ENCODE data around the gene SSBP3. TPM values are rescaled to one million over a fixed set of nuclear protein-coding genes. Genes with fewer than 3 reads are reported as not detected.

SSBP3 gene
- total RNA-seq, 1 donor from 2014 or later: 70.7 TPM

GRCh38 chr1:54221867-54222484, 184.2 kb downstream of the SSBP3 start:
- no peak for DNase-seq (ENCODE audit: extremely low spot score in 2 of 2)
- no peak overlapping the region for H3K4me3 ChIP-seq
- peaks cover 0 to 26% of the 10 kb centered on the region in 2 donors for H3K36me3 ChIP-seq
- intact Hi-C loops (cut with DNase I): no loop called here
- H3K4me1 ChIP-seq: peaks cover 26% of the 10 kb centered on the region
- TF ChIP-seq POLR2AphosphoS5 (IDR thresholded peaks at IDR 0.05; ENCODE audit: insufficient read depth in 1 of 2, low read depth in 1 of 2): no peak
- no peak for TF ChIP-seq CTCF (IDR thresholded peaks at IDR 0.05)
- TF ChIP-seq POLR2A (IDR thresholded peaks at IDR 0.05): no peak
- H3K27ac ChIP-seq: no peak overlapping the region
- no peaks in the 10 kb centered on the region for H3K27me3 ChIP-seq
- no peaks in the 10 kb centered on the region for H3K9me3 ChIP-seq

GRCh38 chr1:54221113-54221834, 184.9 kb downstream of the SSBP3 start:
- TF ChIP-seq POLR2AphosphoS5 (IDR thresholded peaks at IDR 0.05; ENCODE audit: insufficient read depth in 1 of 2, low read depth in 1 of 2) (no peak), CTCF (IDR thresholded peaks at IDR 0.05) (no peak), POLR2A (IDR thresholded peaks at IDR 0.05) (no peak)
- peaks cover 0 to 33% of the 10 kb centered on the region in 2 donors for H3K36me3 ChIP-seq
- H3K9me3 ChIP-seq: no peaks in the 10 kb centered on the region

GRCh38 chr1:54220004-54220811, 186.0 kb downstream of the SSBP3 start:
- DNase-seq (ENCODE audit: extremely low spot score in 2 of 2): no peak
- intact Hi-C loops (cut with DNase I): no loop called here
- TF ChIP-seq POLR2A (IDR thresholded peaks at IDR 0.05) (no peak), CTCF (IDR thresholded peaks at IDR 0.05) (no peak), POLR2AphosphoS5 (IDR thresholded peaks at IDR 0.05; ENCODE audit: insufficient read depth in 1 of 2, low read depth in 1 of 2) (peak in 1 of 2 donors; percentile 47)
- Histone ChIP-seq H3K4me1 (peaks cover 26% of the 10 kb centered on the region), H3K36me3 (peaks cover 0 to 33% of the 10 kb centered on the region in 2 donors), H3K27ac (peak overlapping the region; percentile 34), H3K4me3 (no peak overlapping the region), H3K9me3 (no peaks in the 10 kb centered on the region), H3K27me3 (no peaks in the 10 kb centered on the region)

More at GRCh38 chr1:54221113-54221834, 184.9 kb downstream of the SSBP3 start:
- Histone ChIP-seq H3K4me1 (peaks cover 26% of the 10 kb centered on the region), H3K27ac (peak overlapping the region; percentile 28), H3K27me3 (no peaks in the 10 kb centered on the region), H3K4me3 (no peak overlapping the region)
- intact Hi-C loops (cut with DNase I): no loop called here
- no peak for DNase-seq (ENCODE audit: extremely low spot score in 2 of 2)

GRCh38 chr1:54219688-54220003, 186.5 kb downstream of the SSBP3 start:
- H3K9me3 ChIP-seq: no peaks in the 10 kb centered on the region
- no peaks in the 10 kb centered on the region for H3K27me3 ChIP-seq
- no peak overlapping the region for H3K4me3 ChIP-seq
- H3K27ac ChIP-seq: peak overlapping the region; percentile 34
- TF ChIP-seq POLR2AphosphoS5 (IDR thresholded peaks at IDR 0.05; ENCODE audit: insufficient read depth in 1 of 2, low read depth in 1 of 2) (no peak), CTCF (IDR thresholded peaks at IDR 0.05) (no peak), POLR2A (IDR thresholded peaks at IDR 0.05) (no peak)
- peaks cover 26% of the 10 kb centered on the region for H3K4me1 ChIP-seq
- H3K36me3 ChIP-seq: peaks cover 0 to 38% of the 10 kb centered on the region in 2 donors
- intact Hi-C loops (cut with DNase I): loop anchor here (10.0 kb wide), 1 partner anchor 265 kb away; no protein-coding TSS in a partner anchor
- no peak for DNase-seq (ENCODE audit: extremely low spot score in 2 of 2)
